NCI-H1417 (cell line): ENCODE measurements around the gene FGF5.
A peak's percentile ranks its signal among the peaks of the same experiment; 100 is the strongest.

Experiments
- DNase-seq, 3 experiments: peaks; one replicate each; lab custom pipeline; 2025; lab: John Stamatoyannopoulos, UW

The FGF5 gene

DNA sequence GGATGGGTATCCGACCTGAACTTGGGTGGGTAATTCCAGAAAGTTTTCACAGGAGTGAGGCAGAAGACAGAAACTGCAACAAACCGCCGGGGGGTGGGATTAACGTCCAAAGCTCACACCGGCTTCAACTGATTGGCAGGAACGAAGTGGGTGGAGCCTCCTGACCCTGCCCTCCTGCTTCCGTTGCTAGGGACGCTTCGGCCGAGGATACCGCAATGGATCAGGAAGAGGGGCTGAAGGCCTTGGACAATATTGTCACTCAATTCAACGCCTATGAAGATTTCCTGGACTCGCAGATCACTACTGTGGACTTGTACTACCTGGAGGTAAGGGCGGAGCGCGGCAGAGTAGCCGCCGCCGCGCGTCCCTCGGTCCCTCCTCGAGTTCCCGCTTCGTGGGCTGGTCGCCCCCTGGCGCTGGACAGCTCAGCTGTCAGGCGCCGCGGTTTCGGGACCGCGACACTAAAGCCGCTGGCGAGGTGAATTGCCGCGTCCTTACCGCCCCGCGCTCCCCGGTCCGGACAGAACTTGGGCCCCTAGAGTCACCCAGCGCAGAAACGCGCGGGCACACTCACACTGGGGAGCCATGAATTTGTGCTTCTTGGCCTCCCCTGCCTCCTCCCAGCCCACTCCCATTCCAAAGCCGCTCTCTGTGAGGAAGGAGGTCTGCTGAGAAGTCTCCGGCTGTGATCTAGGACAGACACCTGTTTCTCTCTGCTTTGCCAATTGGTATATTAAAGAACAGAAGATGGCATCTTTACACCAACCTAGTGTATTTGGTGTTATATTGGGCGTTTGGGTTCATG lies 69.3 kb downstream of the FGF5 start, which contains the start of gene CFAP299:
Gene CFAP299, plus strand, starts transcription at position 177 of the 805 bp plus-strand sequence.
- DNase-seq: peak; percentile 85 to 95 (median 93)

GRCh38 chr4:80336582-80336981 lies 70.1 kb downstream of the FGF5 start:
- DNase-seq: peak; percentile 51 to 77 (median 67)

- DNase-seq: no peak
Measured at GRCh38 chr4:80340036-80340435, 73.6 kb downstream of the FGF5 start.
